Measurements from ENCODE around the gene BAX. TPM values are rescaled to one million over a fixed set of nuclear protein-coding genes. Genes with fewer than 3 reads are reported as not detected.
A peak's percentile ranks its signal among the peaks of the same experiment; 100 is the strongest.
"Not testable (repeated sequence)": the region's sequence is repeated elsewhere in the genome, so short reads cannot be mapped to it uniquely, and the experiment has no call there.

The BAX gene
- total RNA-seq, 2 experiments from 2014 or later, result 191 TPM

GRCh38 chr19:48922548-48923490, 31.9 kb upstream of the BAX start:
- Mint-ChIP-seq H3K27ac (peak overlapping the region; percentile 65), H3K9me3 (no peaks in the 10 kb centered on the region), H3K27me3 (no peaks in the 10 kb centered on the region), H3K4me1 (peaks cover 4% of the 10 kb centered on the region), H3K36me3 (peaks cover 9% of the 10 kb centered on the region), H3K4me3 (no peak overlapping the region)
- no peak for DNase-seq

- Mint-ChIP-seq H3K4me1 (peaks cover 4% of the 10 kb centered on the region), H3K9me3 (no peaks in the 10 kb centered on the region), H3K36me3 (peaks cover 3% of the 10 kb centered on the region), H3K4me3 (no peak overlapping the region), H3K27ac (no peak overlapping the region), H3K27me3 (no peaks in the 10 kb centered on the region)
- DNase-seq, result no peak
Observed at GRCh38 chr19:48925240-48925843, 29.3 kb upstream of the BAX start.

- not testable (repeated sequence) for H3K36me3 Mint-ChIP-seq, H3K27me3 Mint-ChIP-seq, H3K9me3 Mint-ChIP-seq, H3K27ac Mint-ChIP-seq, H3K4me3 Mint-ChIP-seq, H3K4me1 Mint-ChIP-seq, DNase-seq
Observed at GRCh38 chr19:48925890-48926289, 28.8 kb upstream of the BAX start.

- no peak for DNase-seq
- H3K9me3 Mint-ChIP-seq, result no peaks in the 10 kb centered on the region
- H3K36me3 Mint-ChIP-seq, result peaks cover 3% of the 10 kb centered on the region
- H3K4me3 Mint-ChIP-seq, result no peak overlapping the region
- H3K27ac Mint-ChIP-seq, result peak overlapping the region; percentile 65
- no peaks in the 10 kb centered on the region for H3K27me3 Mint-ChIP-seq
- peaks cover 4% of the 10 kb centered on the region for H3K4me1 Mint-ChIP-seq
Observed at GRCh38 chr19:48926909-48927308, 27.8 kb upstream of the BAX start.

GRCh38 chr19:48927692-48928091, 27.0 kb upstream of the BAX start:
- H3K27me3 Mint-ChIP-seq, H3K27ac Mint-ChIP-seq, H3K4me3 Mint-ChIP-seq, H3K36me3 Mint-ChIP-seq, DNase-seq, H3K4me1 Mint-ChIP-seq, H3K9me3 Mint-ChIP-seq: not testable (repeated sequence)

GRCh38 chr19:48928164-48929025, 26.3 kb upstream of the BAX start:
- Mint-ChIP-seq H3K36me3 (no peaks in the 10 kb centered on the region), H3K4me1 (peaks cover 7% of the 10 kb centered on the region), H3K27ac (no peak overlapping the region), H3K4me3 (no peak overlapping the region), H3K27me3 (peaks cover 6% of the 10 kb centered on the region), H3K9me3 (no peaks in the 10 kb centered on the region)
- no peak for DNase-seq

GRCh38 chr19:48933382-48933932, 21.2 kb upstream of the BAX start, which contains the start of gene DHDH:
DHDH (plus strand) TSS chr19:48933699; CDS start chr19:48933722, 23 bp downstream.
- Mint-ChIP-seq H3K36me3 (no peaks in the 10 kb centered on the region), H3K9me3 (no peaks in the 10 kb centered on the region), H3K4me1 (peaks cover 10% of the 10 kb centered on the region), H3K27me3 (peaks cover 6% of the 10 kb centered on the region), H3K4me3 (peak within 1 kb of the TSS; percentile 79), H3K27ac (peak within 1 kb of the TSS; percentile 25)
- DNase-seq, result peak; percentile 85

GRCh38 chr19:48934837-48935236, 19.8 kb upstream of the BAX start:
- H3K9me3 Mint-ChIP-seq, result no peaks in the 10 kb centered on the region
- no peak for DNase-seq
- H3K4me3 Mint-ChIP-seq, result no peak overlapping the region
- peaks cover 4% of the 10 kb centered on the region for H3K36me3 Mint-ChIP-seq
- H3K27me3 Mint-ChIP-seq, result peaks cover 6% of the 10 kb centered on the region
- H3K4me1 Mint-ChIP-seq, result peaks cover 10% of the 10 kb centered on the region
- no peak overlapping the region for H3K27ac Mint-ChIP-seq

GRCh38 chr19:48935864-48936263, 18.8 kb upstream of the BAX start:
- Mint-ChIP-seq H3K4me3 (no peak overlapping the region), H3K27me3 (peaks cover 6% of the 10 kb centered on the region), H3K9me3 (no peaks in the 10 kb centered on the region), H3K4me1 (peaks cover 10% of the 10 kb centered on the region), H3K27ac (no peak overlapping the region), H3K36me3 (peaks cover 9% of the 10 kb centered on the region)
- DNase-seq, result no peak

GRCh38 chr19:48938256-48938655, 16.4 kb upstream of the BAX start:
- Mint-ChIP-seq H3K9me3 (no peaks in the 10 kb centered on the region), H3K27ac (no peak overlapping the region), H3K4me3 (no peak overlapping the region), H3K36me3 (peaks cover 18% of the 10 kb centered on the region), H3K27me3 (peaks cover under 1% of the 10 kb centered on the region), H3K4me1 (peaks cover 8% of the 10 kb centered on the region)
- DNase-seq, result no peak

- peaks cover 18% of the 10 kb centered on the region for H3K36me3 Mint-ChIP-seq
Observed at GRCh38 chr19:48940902-48941301, 13.8 kb upstream of the BAX start.

GRCh38 chr19:48943081-48943480, 11.6 kb upstream of the BAX start:
- no peak for DNase-seq
- H3K4me3 Mint-ChIP-seq, result no peak overlapping the region
- no peak overlapping the region for H3K27ac Mint-ChIP-seq
- H3K4me1 Mint-ChIP-seq, result no peaks in the 10 kb centered on the region
- H3K9me3 Mint-ChIP-seq, result peaks cover 2% of the 10 kb centered on the region
- peaks cover 18% of the 10 kb centered on the region for H3K36me3 Mint-ChIP-seq
- H3K27me3 Mint-ChIP-seq, result no peaks in the 10 kb centered on the region

More at GRCh38 chr19:48940902-48941301, 13.8 kb upstream of the BAX start:
- DNase-seq, result no peak
- H3K4me3 Mint-ChIP-seq, result no peak overlapping the region
- H3K4me1 Mint-ChIP-seq, result no peaks in the 10 kb centered on the region
- no peaks in the 10 kb centered on the region for H3K9me3 Mint-ChIP-seq
- H3K27me3 Mint-ChIP-seq, result no peaks in the 10 kb centered on the region
- H3K27ac Mint-ChIP-seq, result no peak overlapping the region

- Mint-ChIP-seq H3K27ac (no peak overlapping the region), H3K4me1 (no peaks in the 10 kb centered on the region), H3K36me3 (peaks cover 12% of the 10 kb centered on the region), H3K9me3 (peaks cover 4% of the 10 kb centered on the region), H3K4me3 (no peak overlapping the region), H3K27me3 (no peaks in the 10 kb centered on the region)
- no peak for DNase-seq
Observed at GRCh38 chr19:48945415-48945814, 9.3 kb upstream of the BAX start.

- no peaks in the 10 kb centered on the region for H3K4me1 Mint-ChIP-seq
- no peaks in the 10 kb centered on the region for H3K27me3 Mint-ChIP-seq
- peaks cover 10% of the 10 kb centered on the region for H3K36me3 Mint-ChIP-seq
- H3K4me3 Mint-ChIP-seq, result no peak overlapping the region
- H3K27ac Mint-ChIP-seq, result no peak overlapping the region
- no peak for DNase-seq
- H3K9me3 Mint-ChIP-seq, result peaks cover 4% of the 10 kb centered on the region
Observed at GRCh38 chr19:48945817-48946216, 8.9 kb upstream of the BAX start.
